HG03095 (cell line): ENCODE results near the gene ADGRB2.

Source experiments
- ATAC-seq: cut with Tn5 transposase; IDR thresholded peaks from one replicate; pipeline ENCODE4 v1.9.1; 2021; ENCODE audit warnings: moderate library complexity; ENCODE audit not compliant: unreplicated experiment

Gene ADGRB2, protein sequence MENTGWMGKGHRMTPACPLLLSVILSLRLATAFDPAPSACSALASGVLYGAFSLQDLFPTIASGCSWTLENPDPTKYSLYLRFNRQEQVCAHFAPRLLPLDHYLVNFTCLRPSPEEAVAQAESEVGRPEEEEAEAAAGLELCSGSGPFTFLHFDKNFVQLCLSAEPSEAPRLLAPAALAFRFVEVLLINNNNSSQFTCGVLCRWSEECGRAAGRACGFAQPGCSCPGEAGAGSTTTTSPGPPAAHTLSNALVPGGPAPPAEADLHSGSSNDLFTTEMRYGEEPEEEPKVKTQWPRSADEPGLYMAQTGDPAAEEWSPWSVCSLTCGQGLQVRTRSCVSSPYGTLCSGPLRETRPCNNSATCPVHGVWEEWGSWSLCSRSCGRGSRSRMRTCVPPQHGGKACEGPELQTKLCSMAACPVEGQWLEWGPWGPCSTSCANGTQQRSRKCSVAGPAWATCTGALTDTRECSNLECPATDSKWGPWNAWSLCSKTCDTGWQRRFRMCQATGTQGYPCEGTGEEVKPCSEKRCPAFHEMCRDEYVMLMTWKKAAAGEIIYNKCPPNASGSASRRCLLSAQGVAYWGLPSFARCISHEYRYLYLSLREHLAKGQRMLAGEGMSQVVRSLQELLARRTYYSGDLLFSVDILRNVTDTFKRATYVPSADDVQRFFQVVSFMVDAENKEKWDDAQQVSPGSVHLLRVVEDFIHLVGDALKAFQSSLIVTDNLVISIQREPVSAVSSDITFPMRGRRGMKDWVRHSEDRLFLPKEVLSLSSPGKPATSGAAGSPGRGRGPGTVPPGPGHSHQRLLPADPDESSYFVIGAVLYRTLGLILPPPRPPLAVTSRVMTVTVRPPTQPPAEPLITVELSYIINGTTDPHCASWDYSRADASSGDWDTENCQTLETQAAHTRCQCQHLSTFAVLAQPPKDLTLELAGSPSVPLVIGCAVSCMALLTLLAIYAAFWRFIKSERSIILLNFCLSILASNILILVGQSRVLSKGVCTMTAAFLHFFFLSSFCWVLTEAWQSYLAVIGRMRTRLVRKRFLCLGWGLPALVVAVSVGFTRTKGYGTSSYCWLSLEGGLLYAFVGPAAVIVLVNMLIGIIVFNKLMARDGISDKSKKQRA (N-terminal part only)

DNA sequence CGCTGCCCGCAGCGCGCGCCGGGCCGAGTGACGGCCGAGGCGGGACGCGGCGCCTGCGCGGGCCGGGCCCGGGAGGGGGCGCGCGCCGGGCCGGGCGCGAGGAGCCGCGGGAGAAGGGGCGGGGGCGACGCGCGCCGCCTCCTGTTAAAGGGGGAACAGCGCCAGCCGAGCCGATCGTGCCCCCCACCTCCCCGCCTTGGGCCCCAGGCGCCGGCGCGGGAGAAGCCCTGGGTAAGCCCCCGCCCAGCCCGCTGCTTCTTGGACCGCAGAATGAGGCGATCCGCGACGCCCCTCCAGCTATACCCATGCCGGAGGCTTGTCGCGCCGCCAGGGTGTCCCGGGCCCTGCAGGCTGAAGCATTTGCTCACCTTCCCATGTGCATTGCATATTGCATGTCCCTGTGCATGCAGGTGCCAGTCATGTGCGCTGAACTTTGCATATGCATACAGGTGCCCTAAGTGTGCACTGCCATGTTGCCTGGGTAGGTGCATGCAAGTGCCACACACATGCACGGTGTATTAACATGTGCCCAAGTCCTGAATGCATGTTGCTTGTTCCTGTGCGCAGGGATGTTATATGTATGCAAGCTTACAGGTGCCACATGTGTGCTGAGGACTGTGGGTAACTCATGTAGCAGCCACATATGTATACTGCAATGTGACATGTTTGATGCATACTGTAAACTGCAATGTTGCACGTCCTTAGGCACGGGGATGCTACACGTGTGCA is at the start of gene ADGRB2:
TSS of gene ADGRB2 (minus strand) at position 29 of the 729 bp plus-strand sequence. CDS start 7,119 bp downstream, outside the sequence.
- no peak for ATAC-seq

DNA sequence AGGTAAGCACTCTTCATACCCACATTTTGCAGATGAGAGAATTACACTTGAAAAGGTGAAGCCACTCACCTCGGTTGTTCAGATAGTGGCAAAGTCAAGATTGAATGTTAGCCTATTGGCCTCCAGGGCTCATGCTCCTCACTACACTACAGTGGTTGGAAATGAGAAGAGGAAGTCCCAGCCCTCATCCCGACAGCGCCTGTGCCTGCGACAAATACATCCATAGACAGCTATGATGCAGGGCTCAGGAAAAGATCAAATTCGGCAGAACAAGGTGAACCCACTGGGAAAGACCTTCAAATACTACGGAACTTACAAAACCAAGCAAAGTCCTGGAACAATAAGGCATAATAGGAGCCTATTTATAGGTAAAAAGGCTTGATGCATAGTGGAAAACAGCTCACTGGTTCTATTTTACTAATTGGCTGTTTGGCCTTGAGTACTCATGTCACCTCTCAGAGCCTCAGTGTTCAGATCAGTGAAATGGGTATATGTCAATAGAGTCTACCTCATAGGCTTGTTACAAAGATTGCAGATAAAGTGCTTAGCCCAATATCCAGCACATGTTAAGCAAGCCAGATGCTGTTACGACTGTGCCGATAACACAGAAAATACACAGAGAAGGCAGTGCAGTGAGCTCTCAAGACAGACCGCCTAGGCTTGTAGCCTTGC is 48.2 kb upstream of the ADGRB2 start:
- no peak for ATAC-seq

GRCh38 chr1:31811605-31812004 is 47.5 kb upstream of the ADGRB2 start:
- no peak for ATAC-seq

GRCh38 chr1:31809698-31810097 is 45.6 kb upstream of the ADGRB2 start:
- ATAC-seq = no peak

DNA sequence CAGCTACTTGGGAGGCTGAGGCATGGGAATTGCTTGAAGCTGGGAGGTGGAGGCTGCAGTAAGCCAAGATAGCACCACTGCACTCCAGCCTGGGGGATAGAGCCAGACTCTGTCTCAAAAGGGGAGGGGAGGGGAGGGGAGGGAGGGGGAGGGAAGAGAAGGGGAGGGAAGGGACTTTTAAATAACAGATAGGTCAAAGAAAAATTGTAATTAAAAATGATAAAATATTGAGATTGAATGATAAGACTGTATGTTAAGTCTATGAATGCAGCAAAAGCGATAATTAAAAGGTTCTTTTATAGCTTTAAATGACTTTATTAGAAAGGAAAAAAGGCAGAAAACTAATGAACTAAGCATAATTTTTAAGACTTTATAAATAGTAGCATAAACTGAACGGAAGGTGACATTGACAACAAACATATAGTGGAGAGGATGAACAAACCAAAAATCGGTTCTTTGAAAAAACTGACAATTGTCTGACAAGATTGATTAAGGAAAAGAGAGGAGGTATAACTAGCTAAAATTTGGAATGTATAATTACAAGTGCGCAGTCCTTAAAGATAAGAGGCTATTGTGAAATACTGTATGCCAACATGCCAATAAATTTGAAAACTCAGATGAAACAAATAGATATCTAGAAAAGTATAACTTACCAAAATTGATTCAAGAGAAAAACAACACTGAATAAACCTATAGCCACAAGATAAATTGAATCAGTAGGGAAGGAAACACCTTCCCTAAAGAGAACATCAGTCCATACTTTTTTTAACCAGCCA is 43.3 kb upstream of the ADGRB2 start:
- no peak for ATAC-seq

- ATAC-seq = no peak
Measured at GRCh38 chr1:31805318-31805717, 41.2 kb upstream of the ADGRB2 start.

DNA sequence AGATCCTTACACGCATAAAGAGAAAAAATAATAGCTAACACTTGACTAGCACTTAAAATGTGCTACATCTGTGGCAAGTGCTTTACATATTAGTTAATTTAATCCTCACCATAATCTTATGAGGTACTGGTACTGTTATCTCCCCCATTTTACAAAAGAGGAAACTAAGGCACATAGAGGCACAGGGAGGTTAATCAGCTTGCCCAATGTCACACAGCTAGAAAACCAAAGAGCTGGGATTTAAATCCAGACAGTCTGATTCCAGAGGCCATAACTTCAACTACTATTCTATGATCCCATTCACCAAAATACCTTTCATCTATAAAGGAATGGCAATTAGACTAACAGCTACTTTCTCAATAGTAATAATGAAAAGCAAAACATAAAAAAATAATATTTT is 40.0 kb upstream of the ADGRB2 start:
- ATAC-seq = no peak

DNA sequence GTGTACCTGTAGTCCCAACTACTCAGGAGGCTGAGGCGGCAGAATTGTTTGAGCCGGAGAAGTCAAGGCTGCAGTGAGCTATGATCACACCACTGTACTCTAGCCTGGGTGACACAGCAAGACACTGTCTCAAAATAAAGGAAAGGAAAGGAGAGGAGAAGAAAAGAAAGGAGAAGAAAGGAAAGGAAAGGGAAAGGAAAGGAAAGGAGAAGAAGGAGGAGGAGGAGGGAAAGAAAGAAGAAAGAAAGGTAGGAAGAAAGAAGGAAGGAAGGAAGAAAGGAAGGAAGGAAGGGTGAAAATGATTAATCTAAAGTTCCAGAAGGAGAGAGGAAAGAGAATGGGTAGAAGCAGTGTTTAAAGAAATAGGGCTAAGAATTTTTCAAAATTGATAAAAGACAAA is 39.5 kb upstream of the ADGRB2 start:
- ATAC-seq = no peak

DNA sequence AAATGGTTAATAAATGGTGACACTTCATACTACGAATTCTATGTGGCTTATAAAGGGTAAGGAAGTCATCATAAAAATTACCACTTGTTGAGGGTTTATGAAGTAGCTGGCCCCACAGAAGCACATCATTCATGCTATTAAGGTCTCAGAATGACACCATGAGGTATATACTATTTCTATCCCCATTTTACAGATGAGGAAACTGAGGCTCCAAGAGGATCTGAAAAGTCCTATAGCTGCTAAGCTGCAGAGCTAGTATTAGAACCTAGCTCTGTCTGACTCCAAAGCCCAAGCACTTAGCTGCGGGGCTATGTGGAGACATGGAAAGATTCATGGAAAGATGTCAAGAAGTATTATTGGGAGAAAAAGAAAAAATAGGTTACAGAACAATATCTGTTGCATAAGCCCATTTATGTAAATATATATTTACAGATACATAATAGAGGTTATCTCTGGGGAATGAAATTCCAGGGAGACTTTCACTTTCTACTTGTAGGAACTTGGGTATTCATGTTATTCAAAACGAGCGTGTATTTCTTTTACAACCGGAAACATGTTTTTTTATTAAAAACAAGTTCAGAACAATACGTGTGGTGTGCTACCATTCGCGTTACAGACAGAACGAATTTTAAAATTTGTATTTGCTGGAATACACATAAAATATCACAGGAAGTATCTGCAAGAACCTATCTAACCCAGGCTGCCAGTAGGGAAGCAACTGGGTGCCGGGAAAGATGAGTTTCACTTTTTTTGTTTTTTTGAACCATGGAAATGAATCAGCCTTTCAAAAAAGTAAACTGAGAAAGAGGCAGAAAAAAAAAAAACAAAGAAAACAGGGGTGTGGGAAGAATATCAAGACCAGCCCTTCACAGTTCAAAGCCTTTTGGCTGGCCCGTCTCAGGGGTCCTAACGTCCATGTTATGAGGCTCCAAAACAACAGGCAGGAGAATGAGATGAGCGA is 38.3 kb upstream of the ADGRB2 start:
- ATAC-seq = no peak

DNA sequence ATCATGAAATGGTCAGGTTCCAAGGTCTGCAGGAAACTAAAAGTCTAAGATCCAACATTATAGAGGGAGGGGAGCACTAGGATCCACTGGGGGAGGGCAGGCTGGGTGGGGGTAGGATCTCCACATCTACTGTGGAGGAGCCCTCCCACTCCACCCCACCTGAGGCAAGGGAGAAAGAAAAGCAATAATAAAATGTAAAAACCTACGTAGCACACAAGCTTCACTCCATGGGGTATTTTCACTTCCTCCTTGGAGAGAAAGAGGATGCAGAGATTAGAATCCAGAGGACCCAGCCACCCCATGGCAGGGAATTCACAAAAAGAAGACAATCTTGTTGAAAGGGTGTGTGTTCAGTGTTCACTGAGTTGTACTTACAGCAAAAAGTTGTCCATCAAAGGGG is 37.3 kb upstream of the ADGRB2 start:
- no peak for ATAC-seq

DNA sequence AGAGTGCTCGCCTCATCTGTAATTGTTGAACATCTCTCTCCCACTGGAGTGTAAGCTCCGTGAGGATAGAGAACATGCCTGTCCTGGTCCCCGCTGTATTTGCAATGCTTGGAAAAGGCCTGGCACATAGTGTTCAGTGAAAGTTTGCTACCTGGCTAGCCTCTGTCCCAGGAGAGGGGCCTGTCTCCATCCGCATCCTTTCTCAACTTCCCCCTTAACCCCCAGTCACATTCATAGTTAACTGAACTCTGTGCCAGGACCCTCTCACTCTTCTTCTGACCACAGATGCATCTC is 36.5 kb upstream of the ADGRB2 start:
- no peak for ATAC-seq

- no peak for ATAC-seq
Measured at GRCh38 chr1:31799895-31800673, 35.9 kb upstream of the ADGRB2 start.

GRCh38 chr1:31799196-31799894 is 35.2 kb upstream of the ADGRB2 start:
- no peak for ATAC-seq

GRCh38 chr1:31798433-31799195 is 34.5 kb upstream of the ADGRB2 start:
- no peak for ATAC-seq

DNA sequence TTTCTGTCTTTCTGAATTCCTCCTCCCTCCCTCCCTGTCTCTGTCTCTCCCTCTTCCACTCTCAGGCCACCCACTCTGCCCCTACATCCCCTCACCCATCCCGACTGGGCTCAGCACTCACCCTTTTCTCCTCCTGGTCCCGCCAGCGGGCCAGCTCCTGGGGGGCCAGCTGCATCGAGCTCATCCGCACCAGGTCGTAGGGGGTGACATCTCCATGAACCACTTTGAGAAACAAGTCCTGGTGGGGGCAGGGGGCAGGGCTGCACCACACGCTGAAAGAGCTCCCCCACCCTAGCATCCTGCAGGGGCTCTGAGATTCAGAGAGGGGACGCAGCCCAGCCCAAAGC is 33.9 kb upstream of the ADGRB2 start:
- no peak for ATAC-seq

DNA sequence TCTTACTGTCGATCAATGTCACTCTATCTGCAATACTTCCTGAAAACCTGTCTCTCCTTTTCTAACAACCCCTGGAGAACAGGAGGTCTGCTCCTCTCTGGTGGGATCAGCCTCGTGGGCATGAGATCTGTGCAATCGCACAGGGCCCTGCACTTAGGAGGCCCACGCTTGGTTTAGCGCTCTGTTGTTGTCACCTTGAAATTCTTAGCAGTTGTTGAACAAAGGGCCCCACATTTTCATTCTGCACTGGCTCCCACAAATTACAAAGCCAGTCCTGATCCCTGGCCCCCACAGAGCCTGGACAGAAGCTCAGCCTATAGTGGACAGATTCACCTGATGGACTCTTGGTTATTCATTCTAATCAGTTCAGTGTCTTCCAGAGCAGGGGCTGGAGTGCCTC is 33.1 kb upstream of the ADGRB2 start:
- no peak for ATAC-seq

GRCh38 chr1:31796707-31797106 is 32.6 kb upstream of the ADGRB2 start:
- ATAC-seq = no peak
